Measurements from ENCODE around the gene CLTC. TPM values are rescaled to one million over a fixed set of nuclear protein-coding genes. Genes with fewer than 3 reads are reported as not detected.

CLTC gene
- total RNA-seq, 2 experiments from 2014 or later = 126 to 131 TPM

- Mint-ChIP-seq H3K36me3 (ENCODE audit: low read depth) (peaks cover 75% of the 10 kb centered on the region), H3K9me3 (ENCODE audit: insufficient read depth) (no peaks in the 10 kb centered on the region), H3K4me1 (ENCODE audit: low read depth) (no peaks in the 10 kb centered on the region), H3K27ac (no peak overlapping the region), H3K27me3 (ENCODE audit: low read depth) (no peaks in the 10 kb centered on the region), H3K4me3 (no peak overlapping the region)
- POLR2A ChIA-PET = interaction anchor here (0.6 kb wide), 1 partner anchor 41 kb away, joined by 3 read pairs; no protein-coding TSS in a partner anchor
- DNase-seq (no peak), ATAC-seq (no peak)
- CTCF ChIA-PET = interaction anchor here (1.2 kb wide), 1 partner anchor 25 kb away, joined by 3 read pairs; no protein-coding TSS in a partner anchor
Measured at GRCh38 chr17:59684967-59685366, 65.3 kb downstream of the CLTC start.

- Mint-ChIP-seq H3K4me3 (no peak overlapping the region), H3K4me1 (ENCODE audit: low read depth) (no peaks in the 10 kb centered on the region), H3K36me3 (ENCODE audit: low read depth) (peaks cover 73% of the 10 kb centered on the region), H3K27me3 (ENCODE audit: low read depth) (no peaks in the 10 kb centered on the region), H3K27ac (no peak overlapping the region), H3K9me3 (ENCODE audit: insufficient read depth) (no peaks in the 10 kb centered on the region)
- CTCF ChIA-PET = interaction anchor here (1.5 to 2.3 kb wide), 3 partner anchors 12 to 15 kb away, joined by 5 to 7 read pairs (median 6); no protein-coding TSS in a partner anchor
- POLR2A ChIA-PET = no interaction called here
- ATAC-seq = no peak
- DNase-seq = no peak
Measured at GRCh38 chr17:59688008-59688407, 68.3 kb downstream of the CLTC start.

- Mint-ChIP-seq H3K4me3 (no peak overlapping the region), H3K4me1 (ENCODE audit: low read depth) (no peaks in the 10 kb centered on the region), H3K27me3 (ENCODE audit: low read depth) (no peaks in the 10 kb centered on the region), H3K9me3 (ENCODE audit: insufficient read depth) (no peaks in the 10 kb centered on the region), H3K36me3 (ENCODE audit: low read depth) (peaks cover 72% of the 10 kb centered on the region), H3K27ac (no peak overlapping the region)
- CTCF ChIA-PET = interaction anchor here (1.5 to 2.3 kb wide), 2 partner anchors 11 to 14 kb away, joined by 5 to 6 read pairs; no protein-coding TSS in a partner anchor
- POLR2A ChIA-PET = no interaction called here
- DNase-seq (no peak), ATAC-seq (no peak)
Measured at GRCh38 chr17:59688496-59688895, 68.8 kb downstream of the CLTC start.

GRCh38 chr17:59693582-59693981 is 73.9 kb downstream of the CLTC start:
- H3K27me3 Mint-ChIP-seq (ENCODE audit: low read depth) = no peaks in the 10 kb centered on the region
- no peaks in the 10 kb centered on the region for H3K9me3 Mint-ChIP-seq (ENCODE audit: insufficient read depth)
- H3K36me3 Mint-ChIP-seq (ENCODE audit: low read depth) = peaks cover 86% of the 10 kb centered on the region
- no peak overlapping the region for H3K27ac Mint-ChIP-seq
- ChIA-PET CTCF (no interaction called here), POLR2A (no interaction called here)
- H3K4me3 Mint-ChIP-seq = no peak overlapping the region
- DNase-seq (no peak), ATAC-seq (no peak)
- peaks cover 12% of the 10 kb centered on the region for H3K4me1 Mint-ChIP-seq (ENCODE audit: low read depth)

- DNase-seq = no peak
- CTCF ChIA-PET = no interaction called here
- H3K9me3 Mint-ChIP-seq (ENCODE audit: insufficient read depth) = no peaks in the 10 kb centered on the region
- H3K36me3 Mint-ChIP-seq (ENCODE audit: low read depth) = peaks cover 89% of the 10 kb centered on the region
- peaks cover 19% of the 10 kb centered on the region for H3K4me1 Mint-ChIP-seq (ENCODE audit: low read depth)
- POLR2A ChIA-PET = no interaction called here
- no peak for ATAC-seq
- no peak overlapping the region for H3K4me3 Mint-ChIP-seq
- H3K27me3 Mint-ChIP-seq (ENCODE audit: low read depth) = no peaks in the 10 kb centered on the region
- no peak overlapping the region for H3K27ac Mint-ChIP-seq
Measured at GRCh38 chr17:59694344-59694743, 74.6 kb downstream of the CLTC start.

GRCh38 chr17:59695945-59696681 is 76.4 kb downstream of the CLTC start:
- POLR2A ChIA-PET = no interaction called here
- no peaks in the 10 kb centered on the region for H3K9me3 Mint-ChIP-seq (ENCODE audit: insufficient read depth)
- no peak overlapping the region for H3K27ac Mint-ChIP-seq
- ATAC-seq (no peak), DNase-seq (no peak)
- peaks cover 79% of the 10 kb centered on the region for H3K36me3 Mint-ChIP-seq (ENCODE audit: low read depth)
- CTCF ChIA-PET = no interaction called here
- no peak overlapping the region for H3K4me3 Mint-ChIP-seq
- H3K27me3 Mint-ChIP-seq (ENCODE audit: low read depth) = no peaks in the 10 kb centered on the region
- peaks cover 33% of the 10 kb centered on the region for H3K4me1 Mint-ChIP-seq (ENCODE audit: low read depth)

- H3K9me3 Mint-ChIP-seq (ENCODE audit: insufficient read depth) = no peaks in the 10 kb centered on the region
- no peaks in the 10 kb centered on the region for H3K27me3 Mint-ChIP-seq (ENCODE audit: low read depth)
- no peak overlapping the region for H3K27ac Mint-ChIP-seq
- CTCF ChIA-PET = no interaction called here
- peaks cover 76% of the 10 kb centered on the region for H3K36me3 Mint-ChIP-seq (ENCODE audit: low read depth)
- ATAC-seq (no peak), DNase-seq (no peak)
- H3K4me3 Mint-ChIP-seq = no peak overlapping the region
- POLR2A ChIA-PET = interaction anchor here (1.0 kb wide), 1 partner anchor 78 kb away, joined by 3 read pairs; no protein-coding TSS in a partner anchor
- H3K4me1 Mint-ChIP-seq (ENCODE audit: low read depth) = peaks cover 34% of the 10 kb centered on the region
Measured at GRCh38 chr17:59696682-59697277, 77.1 kb downstream of the CLTC start.

GRCh38 chr17:59698143-59698542 is 78.4 kb downstream of the CLTC start:
- H3K4me1 Mint-ChIP-seq (ENCODE audit: low read depth) = peaks cover 39% of the 10 kb centered on the region
- POLR2A ChIA-PET = no interaction called here
- DNase-seq = no peak
- ATAC-seq = no peak
- H3K27ac Mint-ChIP-seq = no peak overlapping the region
- no peaks in the 10 kb centered on the region for H3K27me3 Mint-ChIP-seq (ENCODE audit: low read depth)
- H3K36me3 Mint-ChIP-seq (ENCODE audit: low read depth) = peaks cover 72% of the 10 kb centered on the region
- no peak overlapping the region for H3K4me3 Mint-ChIP-seq
- CTCF ChIA-PET = no interaction called here
- H3K9me3 Mint-ChIP-seq (ENCODE audit: insufficient read depth) = no peaks in the 10 kb centered on the region

GRCh38 chr17:59699218-59699617 is 79.5 kb downstream of the CLTC start:
- H3K9me3 Mint-ChIP-seq (ENCODE audit: insufficient read depth) = no peaks in the 10 kb centered on the region
- ATAC-seq (no peak), DNase-seq (no peak)
- H3K4me1 Mint-ChIP-seq (ENCODE audit: low read depth) = peaks cover 42% of the 10 kb centered on the region
- no peaks in the 10 kb centered on the region for H3K27me3 Mint-ChIP-seq (ENCODE audit: low read depth)
- peaks cover 65% of the 10 kb centered on the region for H3K36me3 Mint-ChIP-seq (ENCODE audit: low read depth)
- ChIA-PET CTCF (interaction anchor here (2.1 kb wide), 1 partner anchor 10 kb away, joined by 6 read pairs; no protein-coding TSS in a partner anchor), POLR2A (no interaction called here)
- no peak overlapping the region for H3K4me3 Mint-ChIP-seq
- no peak overlapping the region for H3K27ac Mint-ChIP-seq

GRCh38 chr17:59699786-59700185 is 80.1 kb downstream of the CLTC start:
- no peak overlapping the region for H3K4me3 Mint-ChIP-seq
- H3K9me3 Mint-ChIP-seq (ENCODE audit: insufficient read depth) = no peaks in the 10 kb centered on the region
- ChIA-PET CTCF (interaction anchor here (2.1 kb wide), 1 partner anchor 11 kb away, joined by 6 read pairs; no protein-coding TSS in a partner anchor), POLR2A (no interaction called here)
- peaks cover 46% of the 10 kb centered on the region for H3K4me1 Mint-ChIP-seq (ENCODE audit: low read depth)
- H3K27ac Mint-ChIP-seq = no peak overlapping the region
- DNase-seq (no peak), ATAC-seq (no peak)
- H3K36me3 Mint-ChIP-seq (ENCODE audit: low read depth) = peaks cover 63% of the 10 kb centered on the region
- H3K27me3 Mint-ChIP-seq (ENCODE audit: low read depth) = no peaks in the 10 kb centered on the region

- H3K36me3 Mint-ChIP-seq (ENCODE audit: low read depth) = peaks cover 58% of the 10 kb centered on the region
- POLR2A ChIA-PET = no interaction called here
- peak overlapping the region; percentile 28 for H3K27ac Mint-ChIP-seq
Measured at GRCh38 chr17:59702304-59702703, 82.6 kb downstream of the CLTC start.

More at GRCh38 chr17:59702304-59702703, 82.6 kb downstream of the CLTC start:
- Mint-ChIP-seq H3K27me3 (ENCODE audit: low read depth) (no peaks in the 10 kb centered on the region), H3K9me3 (ENCODE audit: insufficient read depth) (no peaks in the 10 kb centered on the region), H3K4me1 (ENCODE audit: low read depth) (peaks cover 58% of the 10 kb centered on the region), H3K4me3 (no peak overlapping the region)
- DNase-seq (no peak), ATAC-seq (no peak)
- CTCF ChIA-PET = interaction anchor here (1.2 to 1.7 kb wide), 2 partner anchors 15 to 157 kb away, joined by 4 to 7 read pairs; no protein-coding TSS in a partner anchor

All from activated CD8-positive, alpha-beta T cell treated with anti-CD3 and anti-CD28 coated beads, Interleukin-2, amount 10 ng/mL, durations not matched to agents 7 days and 5 days (primary cell).